GM12864 (cell line): Measurements from ENCODE around the gene ASCC1.

Experiments used
- DNase-seq: peaks from one replicate; pipeline ENCODE4 v3.0.0-alpha.2; 2011; ENCODE audit warnings: low read depth
- H3K4me3 ChIP-seq: 2 replicates; pipeline ENCODE4 v1.5.1; 2011; ENCODE audit warnings: mild to moderate bottlenecking, low read depth, low read length, control low read depth
- TF ChIP-seq, protein P1 (sequence below): IDR thresholded peaks from 2 replicates; pipeline ENCODE4 v1.5.1; 2011; ENCODE audit warnings: low read depth, mild to moderate bottlenecking, moderate library complexity, low read length, control low read depth, inconsistent platforms; ENCODE audit errors: missing control alignments

The ASCC1 gene

DNA sequence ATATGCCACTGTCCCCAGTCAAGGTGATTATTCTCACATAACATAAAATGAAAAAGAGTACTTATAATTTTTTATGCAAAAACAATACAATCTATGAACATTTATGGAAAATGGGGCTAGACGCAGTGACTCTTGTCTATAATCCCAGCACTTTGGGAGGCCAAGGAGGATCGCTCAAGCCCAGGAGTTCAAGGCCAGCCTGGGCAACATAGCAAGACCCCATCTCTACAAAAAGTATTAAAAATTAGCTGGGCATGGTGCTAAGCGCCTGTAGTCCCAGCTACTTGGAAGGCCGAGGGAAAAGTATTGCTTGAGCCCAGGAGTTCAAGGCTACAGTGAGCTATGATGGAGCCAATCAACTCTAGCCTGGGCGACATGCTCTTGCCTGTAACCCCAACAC lies 14.8 kb downstream of the ASCC1 start:
- no peak for DNase-seq
- no peak overlapping the region for H3K4me3 ChIP-seq
- TF ChIP-seq, protein P1, sequence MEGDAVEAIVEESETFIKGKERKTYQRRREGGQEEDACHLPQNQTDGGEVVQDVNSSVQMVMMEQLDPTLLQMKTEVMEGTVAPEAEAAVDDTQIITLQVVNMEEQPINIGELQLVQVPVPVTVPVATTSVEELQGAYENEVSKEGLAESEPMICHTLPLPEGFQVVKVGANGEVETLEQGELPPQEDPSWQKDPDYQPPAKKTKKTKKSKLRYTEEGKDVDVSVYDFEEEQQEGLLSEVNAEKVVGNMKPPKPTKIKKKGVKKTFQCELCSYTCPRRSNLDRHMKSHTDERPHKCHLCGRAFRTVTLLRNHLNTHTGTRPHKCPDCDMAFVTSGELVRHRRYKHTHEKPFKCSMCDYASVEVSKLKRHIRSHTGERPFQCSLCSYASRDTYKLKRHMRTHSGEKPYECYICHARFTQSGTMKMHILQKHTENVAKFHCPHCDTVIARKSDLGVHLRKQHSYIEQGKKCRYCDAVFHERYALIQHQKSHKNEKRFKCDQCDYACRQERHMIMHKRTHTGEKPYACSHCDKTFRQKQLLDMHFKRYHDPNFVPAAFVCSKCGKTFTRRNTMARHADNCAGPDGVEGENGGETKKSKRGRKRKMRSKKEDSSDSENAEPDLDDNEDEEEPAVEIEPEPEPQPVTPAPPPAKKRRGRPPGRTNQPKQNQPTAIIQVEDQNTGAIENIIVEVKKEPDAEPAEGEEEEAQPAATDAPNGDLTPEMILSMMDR: no peak

DNA sequence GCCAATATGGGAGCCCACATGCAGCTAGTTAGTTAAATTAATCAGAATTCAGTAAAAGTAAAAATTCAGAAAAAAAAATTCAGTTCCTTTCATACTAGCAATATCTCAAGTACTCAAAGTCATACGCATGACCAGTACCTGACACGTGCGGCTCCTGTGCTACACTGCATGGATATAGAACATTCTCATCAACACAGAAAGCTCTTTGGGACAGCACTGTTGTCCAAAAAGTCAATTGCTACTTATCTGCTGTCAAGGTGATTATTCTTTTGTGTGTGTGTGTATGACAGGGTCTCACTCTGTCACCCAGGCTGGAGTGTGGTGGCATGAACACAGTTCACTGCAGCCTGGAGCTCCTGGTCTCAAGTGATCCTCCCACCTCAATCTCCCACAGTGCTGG lies 15.2 kb downstream of the ASCC1 start:
- no peak overlapping the region for H3K4me3 ChIP-seq
- TF ChIP-seq, protein P1: no peak
- no peak for DNase-seq

- H3K4me3 ChIP-seq: no peak overlapping the region
- no peak for DNase-seq
- TF ChIP-seq, protein P1: no peak
Observed at GRCh38 chr10:72194949-72195348, 21.1 kb downstream of the ASCC1 start.

DNA sequence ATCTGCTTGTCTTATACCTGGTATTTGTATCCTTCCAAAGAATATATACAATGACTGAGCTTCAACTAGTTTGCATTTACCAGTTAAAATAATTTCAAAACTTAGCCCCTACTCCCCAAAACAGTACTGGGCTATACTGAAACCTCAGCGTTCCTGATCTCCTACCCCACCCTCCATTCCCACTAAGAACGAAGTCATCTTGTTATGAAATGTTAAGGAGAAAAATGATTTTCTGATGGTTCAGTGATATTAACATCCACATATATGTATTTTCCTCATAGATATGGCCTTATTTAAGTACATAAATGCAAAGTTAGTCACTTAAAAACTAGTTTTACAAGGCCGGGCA lies 29.1 kb downstream of the ASCC1 start:
- no peak for DNase-seq
- TF ChIP-seq, protein P1: no peak
- H3K4me3 ChIP-seq: no peak overlapping the region

DNA sequence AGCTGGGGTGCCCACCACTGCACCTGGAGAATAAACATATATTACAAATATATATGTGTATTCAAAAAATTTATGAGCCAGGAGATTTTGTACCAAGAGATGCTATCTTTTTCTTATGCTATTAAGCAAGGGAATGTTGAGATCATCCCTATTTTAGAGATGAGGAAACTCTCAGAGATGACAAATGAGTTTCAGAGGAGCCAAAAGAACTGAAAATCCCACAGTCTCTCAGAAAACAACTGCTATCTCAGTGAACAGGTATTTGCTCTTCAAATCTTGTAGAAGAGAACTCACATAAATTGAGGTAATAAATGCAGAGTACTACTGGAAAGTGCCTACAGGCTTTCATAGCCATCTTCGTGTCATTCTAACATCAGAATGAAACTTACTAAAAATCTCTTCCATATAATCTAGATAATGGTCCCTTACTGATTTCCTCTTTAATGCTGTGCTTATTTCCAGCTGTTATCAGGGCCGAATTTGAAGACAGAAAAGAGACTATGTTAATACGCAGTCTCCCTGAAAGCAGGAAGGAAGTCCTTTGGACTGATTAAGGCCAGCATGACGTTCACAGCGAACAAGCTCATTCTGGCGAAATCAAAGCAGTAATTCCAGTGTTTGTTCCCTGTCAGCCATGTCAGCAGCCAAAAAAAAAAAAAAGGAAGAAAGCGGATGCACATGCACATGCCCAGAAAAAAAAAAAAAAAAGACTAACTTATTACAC lies 29.7 kb downstream of the ASCC1 start:
- TF ChIP-seq, protein P1: no peak
- DNase-seq: no peak
- no peak overlapping the region for H3K4me3 ChIP-seq

DNA sequence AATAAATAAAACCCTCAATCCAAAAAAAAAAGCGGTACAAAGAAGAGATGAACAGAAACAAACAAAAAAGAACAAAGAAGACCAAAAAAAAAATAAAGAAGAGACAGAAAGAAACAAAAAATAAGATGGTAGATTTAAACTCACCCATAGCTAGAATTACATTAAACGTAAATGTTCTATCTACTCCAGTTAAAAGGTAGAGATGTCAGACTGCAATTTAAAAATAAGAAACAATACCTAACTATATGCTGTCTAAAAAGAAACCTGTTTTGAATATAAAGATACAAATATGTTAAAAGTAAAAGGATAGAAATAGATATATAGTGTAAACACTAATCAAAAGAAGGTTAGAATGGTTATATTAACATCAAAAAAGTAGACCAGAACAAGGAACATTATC lies 31.9 kb downstream of the ASCC1 start:
- TF ChIP-seq, protein P1: no peak
- no peak overlapping the region for H3K4me3 ChIP-seq
- no peak for DNase-seq

DNA sequence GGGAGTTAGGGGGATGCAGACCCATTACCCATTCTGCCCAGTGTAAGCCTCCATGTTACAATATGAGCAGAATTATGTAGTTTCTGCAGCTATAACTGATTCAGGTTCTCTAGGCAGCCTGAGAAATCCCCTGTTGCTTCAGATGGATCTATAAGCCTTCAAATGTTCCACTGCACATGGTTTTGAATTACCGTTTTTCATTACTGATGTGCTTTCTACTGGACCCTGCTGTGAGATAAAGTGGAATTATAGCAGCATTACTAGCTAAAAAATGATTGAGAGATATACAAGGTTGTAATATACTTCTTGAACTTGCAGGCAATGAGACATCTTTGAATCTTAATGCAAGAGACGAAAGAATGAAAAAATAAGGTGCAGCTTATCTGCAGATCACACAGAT lies 38.6 kb downstream of the ASCC1 start:
- DNase-seq: no peak
- TF ChIP-seq, protein P1: no peak
- H3K4me3 ChIP-seq: no peak overlapping the region
